GM19099 (cell line): ENCODE measurements around the gene CARMIL1.

Source experiments
- POLR2A ChIP-seq: IDR thresholded peaks from 3 replicates; pipeline ENCODE4 v1.6.1; 2011; ENCODE audit warnings: low read depth; ENCODE audit not compliant: insufficient read length; ENCODE audit errors: extremely low read depth

Gene CARMIL1

GRCh38 chr6:25560865-25561264 is 281.7 kb downstream of the CARMIL1 start:
- TF ChIP-seq POLR2A = no peak

DNA sequence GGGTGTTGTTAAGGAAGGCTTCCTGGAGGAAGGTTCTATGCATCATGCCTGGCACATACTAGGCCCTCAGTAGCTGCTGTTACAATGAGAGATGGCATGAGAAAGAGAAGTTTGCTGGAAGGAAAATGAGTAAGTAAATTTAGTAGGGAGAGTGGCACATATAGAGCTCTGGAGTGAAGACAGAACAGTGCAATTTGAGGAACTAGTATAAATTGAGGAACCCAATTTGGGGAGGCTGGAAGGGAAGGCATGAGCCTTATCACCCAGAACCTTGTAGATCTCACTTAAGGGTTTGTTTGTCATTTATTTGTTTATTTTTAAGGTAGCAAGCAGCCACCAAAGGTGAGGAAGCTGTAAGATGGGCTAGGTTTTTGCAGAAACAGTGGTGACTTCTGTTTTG is 285.8 kb downstream of the CARMIL1 start:
- no peak for TF ChIP-seq POLR2A

DNA sequence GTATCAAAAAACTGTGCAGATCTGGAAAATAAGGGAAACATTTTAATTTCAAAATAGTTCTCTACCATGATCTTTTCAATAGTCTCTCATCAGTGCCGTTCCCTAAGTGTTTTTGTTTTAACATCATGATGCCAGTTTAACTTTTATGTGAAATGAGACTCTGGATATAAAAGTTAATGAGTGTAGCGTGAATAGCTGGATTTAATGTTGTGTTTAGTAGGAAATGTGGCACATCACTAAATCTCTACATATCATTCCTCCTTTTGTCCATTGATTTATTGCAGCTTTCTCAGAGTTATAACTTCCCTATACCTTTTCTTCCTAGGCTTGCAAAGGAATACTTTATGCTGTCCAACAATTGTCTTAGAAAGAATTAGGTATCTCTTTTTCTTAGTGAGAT is 291.4 kb downstream of the CARMIL1 start:
- no peak for TF ChIP-seq POLR2A

DNA sequence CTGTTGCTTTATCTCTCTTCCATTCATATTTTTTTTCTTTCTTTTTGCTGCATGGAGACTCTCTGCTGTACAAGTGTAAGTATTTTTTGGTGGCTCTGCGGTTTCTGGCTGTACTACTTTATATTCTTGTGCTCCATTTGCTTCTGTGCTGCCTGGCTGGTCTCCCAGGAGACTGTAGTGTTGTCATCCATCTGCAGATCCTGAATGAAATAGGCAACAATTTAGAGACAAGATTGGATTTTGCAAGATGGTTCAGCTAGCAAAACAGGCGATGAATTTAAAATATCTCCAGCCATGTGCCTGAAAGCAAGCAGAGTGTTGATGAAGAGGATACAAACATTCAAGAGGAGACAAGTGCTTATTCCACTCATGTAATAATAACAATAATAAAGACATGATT is 297.7 kb downstream of the CARMIL1 start:
- TF ChIP-seq POLR2A = no peak

DNA sequence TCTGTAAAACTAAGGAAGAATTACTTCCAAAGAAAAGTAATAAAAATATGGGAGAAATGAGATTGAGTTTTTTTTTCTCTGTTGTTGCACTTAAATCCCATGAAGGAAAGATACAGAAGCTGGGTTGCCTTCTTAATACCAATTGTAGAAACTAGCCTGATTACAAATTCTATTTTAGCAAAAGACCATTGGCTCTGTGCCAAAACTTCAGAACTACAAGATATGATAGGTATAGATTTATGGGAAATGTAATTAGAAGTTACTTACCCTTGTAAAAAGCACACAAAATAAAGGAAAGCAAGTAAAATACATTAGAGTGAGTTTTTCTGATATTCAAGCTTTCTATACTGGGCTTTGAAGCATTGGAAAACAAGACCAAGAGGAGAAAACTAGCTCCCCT is 299.4 kb downstream of the CARMIL1 start:
- no peak for TF ChIP-seq POLR2A

GRCh38 chr6:25579391-25579883 is 300.3 kb downstream of the CARMIL1 start:
- TF ChIP-seq POLR2A = no peak

DNA sequence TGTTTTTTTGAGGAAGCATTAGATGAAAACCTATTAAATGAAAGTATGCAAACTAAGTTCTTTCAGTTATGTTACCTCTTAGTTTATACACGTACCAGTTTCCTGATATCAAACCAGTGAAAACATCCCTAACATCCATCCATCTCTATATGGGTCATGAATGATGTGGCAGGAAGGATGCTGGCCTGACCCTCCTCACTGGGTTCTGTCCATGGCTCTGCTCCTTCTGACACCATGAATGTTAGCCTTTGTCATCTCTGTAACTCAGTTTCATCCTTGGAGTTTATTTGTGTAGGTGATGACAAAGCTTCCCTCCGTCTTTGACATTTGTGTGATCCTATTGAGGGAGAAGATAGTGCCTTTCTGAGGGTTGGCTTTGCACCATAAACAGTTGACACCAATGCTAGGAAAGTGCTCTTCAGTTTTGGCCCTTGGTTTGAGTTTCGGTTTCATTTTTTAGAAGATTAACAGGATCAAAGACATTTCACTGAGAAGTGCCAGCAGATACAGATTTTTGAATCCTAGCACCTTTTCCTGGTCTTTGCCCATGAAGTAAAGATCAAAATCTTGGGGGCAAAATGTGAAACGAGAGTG is 300.8 kb downstream of the CARMIL1 start:
- TF ChIP-seq POLR2A = no peak

DNA sequence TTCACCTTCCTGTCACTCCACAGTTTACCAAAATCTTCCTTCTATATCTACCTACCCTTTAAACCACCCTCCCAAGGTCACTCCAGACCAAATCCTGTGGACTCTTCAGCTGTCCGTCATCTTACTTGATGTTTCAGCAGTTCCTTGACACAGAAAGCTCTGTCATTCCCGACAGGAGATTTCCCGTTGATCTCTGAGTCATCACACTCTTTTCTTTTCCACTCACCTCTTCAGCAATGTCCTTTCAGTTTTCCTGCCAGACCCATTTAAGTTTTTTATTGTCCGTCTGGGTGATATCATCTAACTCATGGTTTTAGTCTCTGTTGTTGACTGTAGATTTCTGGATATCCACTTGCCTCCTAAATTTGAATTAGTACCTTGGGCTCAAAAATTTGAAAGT is 302.9 kb downstream of the CARMIL1 start:
- no peak for TF ChIP-seq POLR2A

GRCh38 chr6:25583099-25583498 is 303.9 kb downstream of the CARMIL1 start:
- no peak for TF ChIP-seq POLR2A

GRCh38 chr6:25583906-25584305 is 304.7 kb downstream of the CARMIL1 start:
- no peak for TF ChIP-seq POLR2A

- TF ChIP-seq POLR2A = no peak
Measured at GRCh38 chr6:25585225-25585624, 306.1 kb downstream of the CARMIL1 start.

DNA sequence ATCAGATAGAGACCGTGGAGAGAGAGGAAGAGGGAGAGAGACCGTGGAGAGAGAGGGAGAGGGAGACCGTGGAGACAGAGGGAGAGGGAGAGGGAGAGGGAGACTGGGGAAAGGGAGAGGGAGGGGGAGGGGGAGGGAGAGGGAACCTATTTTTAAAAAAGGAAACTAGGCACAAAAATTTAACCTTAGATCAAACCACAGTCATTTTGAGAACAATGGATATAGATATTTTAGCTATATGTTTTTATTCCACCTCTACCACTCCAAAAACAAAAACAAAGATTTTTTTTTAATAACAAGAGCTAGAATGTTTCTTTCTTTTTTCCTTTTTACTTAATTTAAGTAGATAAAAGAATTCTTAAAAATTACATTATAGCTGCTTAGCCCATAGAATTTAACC is 307.8 kb downstream of the CARMIL1 start:
- TF ChIP-seq POLR2A = no peak

GRCh38 chr6:25590986-25591385 is 311.8 kb downstream of the CARMIL1 start:
- TF ChIP-seq POLR2A = no peak

DNA sequence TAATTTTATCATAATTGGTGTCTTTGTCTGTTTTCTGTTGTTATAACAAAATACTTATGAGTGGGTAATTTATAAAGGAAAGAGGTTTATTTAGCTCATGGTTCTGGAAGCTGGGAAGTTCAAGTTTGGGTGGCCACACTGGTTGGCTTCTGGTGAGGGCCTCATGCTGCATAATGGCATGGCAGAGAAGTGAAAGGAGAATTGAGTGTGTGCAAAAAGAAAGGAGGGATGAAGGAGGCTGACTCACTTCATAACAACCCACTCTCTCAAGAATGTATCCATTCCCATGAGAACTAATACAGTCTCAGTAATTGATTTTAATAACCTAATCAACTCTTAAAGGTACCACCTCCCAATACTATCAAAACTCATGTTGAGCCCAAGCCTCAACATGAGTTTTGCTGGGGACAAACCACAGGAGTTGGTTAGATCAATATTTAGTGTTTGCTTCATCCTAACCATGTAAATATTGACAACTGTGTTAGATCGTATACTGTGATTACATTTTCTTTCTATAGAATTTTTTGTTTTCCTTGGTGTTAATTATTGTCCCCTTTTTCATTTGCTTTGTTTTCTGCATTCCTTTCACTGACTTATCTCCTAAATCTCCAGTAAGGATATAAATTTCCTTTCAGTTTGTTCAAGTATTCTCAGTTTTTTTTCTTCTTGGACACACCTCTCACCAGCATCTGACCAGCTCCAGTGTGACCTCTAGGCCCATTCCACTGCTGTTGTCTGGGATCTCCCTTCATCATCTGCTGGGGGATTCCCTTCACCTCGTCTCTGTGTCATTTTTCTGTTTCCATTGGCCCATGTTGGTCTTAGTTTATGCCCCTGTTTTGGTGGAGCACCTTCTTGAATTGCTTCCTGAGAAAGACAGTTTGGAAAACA is 318.0 kb downstream of the CARMIL1 start:
- TF ChIP-seq POLR2A = no peak

- TF ChIP-seq POLR2A = no peak
Measured at GRCh38 chr6:25599516-25600085, 320.4 kb downstream of the CARMIL1 start.
